ENCODE measurements around the gene BRI3. TPM values are rescaled to one million over a fixed set of nuclear protein-coding genes. Genes with fewer than 3 reads are reported as not detected.

The BRI3 gene
- total and polyA plus RNA-seq, 2 of the 13 experiments (the other 11 are each of a cell fraction or from before 2014, with no cell fraction given): 54.0 to 103 TPM

GRCh38 chr7:98251601-98252424 lies 29.7 kb upstream of the BRI3 start, which contains the start of gene TECPR1 (continued):
- TF ChIP-seq ZSCAN12 (CRISPR knock-in tag; IDR thresholded peaks at IDR 0.05) (no peak), ZNF274 (CRISPR knock-in tag; IDR thresholded peaks at IDR 0.05) (no peak; the same call in 1 of the 2 replicates), SMAD1 (CRISPR knock-in tag; IDR thresholded peaks at IDR 0.05; ENCODE audit: borderline replicate concordance, low read depth) (0 out of 2 replicates have a peak, but pooled peaks have one; percentile 51), MIER3 (CRISPR knock-in tag; IDR thresholded peaks at IDR 0.05; ENCODE audit: borderline replicate concordance) (no peak), ZBTB37 (CRISPR knock-in tag; IDR thresholded peaks at IDR 0.05) (no peak), KMT2A (CRISPR knock-in tag; IDR thresholded peaks at IDR 0.05) (peak; percentile 84), RXRA (CRISPR knock-in tag; IDR thresholded peaks at IDR 0.05) (peak; percentile 100), NFE2L2 (IDR thresholded peaks at IDR 0.05; ENCODE audit: low read length) (no peak), MYC (CRISPR knock-in tag; IDR thresholded peaks at IDR 0.05; ENCODE audit: borderline replicate concordance) (peak; percentile 70; the same call in 1 of the 2 replicates), ZNF549 (CRISPR knock-in tag; IDR thresholded peaks at IDR 0.05) (no peak), DR1 (CRISPR knock-in tag; IDR thresholded peaks at IDR 0.05) (peak; percentile 78), ZMYM3 (CRISPR knock-in tag; IDR thresholded peaks at IDR 0.05) (no peak; the same call in 1 of the 2 replicates), PITX1 (CRISPR knock-in tag; IDR thresholded peaks at IDR 0.05) (no peak), MYPOP (CRISPR knock-in tag; IDR thresholded peaks at IDR 0.05) (no peak; the same call in 1 of the 2 replicates), PRDM4 (CRISPR knock-in tag; IDR thresholded peaks at IDR 0.05; ENCODE audit: borderline replicate concordance) (no peak), FOXC1 (CRISPR knock-in tag; IDR thresholded peaks at IDR 0.05; ENCODE audit: borderline replicate concordance) (peak; percentile 81; the same call in 1 of the 2 replicates), TFAP4 (IDR thresholded peaks at IDR 0.05; ENCODE audit: borderline replicate concordance, low read depth) (no peak; the same call in 1 of the 2 replicates), ZNF354B (CRISPR knock-in tag; IDR thresholded peaks at IDR 0.05) (no peak), ZNF563 (CRISPR knock-in tag; IDR thresholded peaks at IDR 0.05) (peak; percentile 83; the same call in 1 of the 2 replicates), PAXIP1 (CRISPR knock-in tag; conservative IDR thresholded peaks at IDR 0.05) (peak; percentile 46; the same call in 1 of the 2 replicates)
